ENCODE results near the gene REV3L.

Gene REV3L

GRCh38 chr6:111254004-111254778, 228.8 kb downstream of the REV3L start:
- no peak for DNase-seq

GRCh38 chr6:111252726-111253125, 230.3 kb downstream of the REV3L start:
- DNase-seq = no peak

- no peak for DNase-seq
Measured at GRCh38 chr6:111250791-111251354, 232.1 kb downstream of the REV3L start.
